GM18858 (cell line): Measurements from ENCODE around the gene MACROH2A1.

Experiments used
- ATAC-seq: cut with Tn5 transposase; IDR thresholded peaks from one replicate; pipeline ENCODE4 v1.9.1; 2021; ENCODE audit not compliant: unreplicated experiment

The MACROH2A1 gene

DNA sequence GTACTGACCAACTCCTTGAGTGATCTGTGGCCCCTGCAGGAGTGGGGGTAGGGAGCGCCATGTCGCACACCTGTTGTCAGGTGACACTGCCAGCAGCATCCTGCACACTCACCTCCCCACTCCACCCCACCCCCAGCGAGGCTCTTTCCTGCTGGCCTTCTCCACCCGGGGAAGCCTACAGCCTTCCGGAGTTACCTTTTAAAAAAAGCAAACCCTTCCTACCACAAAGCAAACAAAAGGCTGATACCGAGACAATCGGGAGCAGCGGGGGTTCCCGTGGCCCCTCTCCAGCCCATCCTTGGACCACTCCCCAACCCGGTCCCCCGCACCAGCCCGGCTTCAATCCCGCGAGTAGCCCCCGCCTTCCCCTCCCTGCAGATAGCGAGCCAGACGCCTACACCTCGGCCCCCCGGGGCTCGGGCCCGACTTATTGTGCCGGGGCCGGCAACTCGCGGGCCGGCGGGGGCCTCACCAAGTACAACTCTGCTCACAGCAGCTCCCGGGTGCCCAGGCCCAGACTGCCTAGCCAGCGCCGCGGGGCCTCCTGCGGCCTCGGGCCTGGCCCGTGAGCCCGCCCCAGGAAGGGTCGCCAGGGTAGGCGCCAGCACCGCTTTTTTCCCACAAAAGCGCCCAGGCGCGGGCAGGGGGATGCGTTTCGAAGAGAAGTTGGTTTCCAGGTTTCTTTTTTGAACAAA lies 724 bp downstream of the MACROH2A1 start:
- peak; percentile 7 for ATAC-seq

DNA sequence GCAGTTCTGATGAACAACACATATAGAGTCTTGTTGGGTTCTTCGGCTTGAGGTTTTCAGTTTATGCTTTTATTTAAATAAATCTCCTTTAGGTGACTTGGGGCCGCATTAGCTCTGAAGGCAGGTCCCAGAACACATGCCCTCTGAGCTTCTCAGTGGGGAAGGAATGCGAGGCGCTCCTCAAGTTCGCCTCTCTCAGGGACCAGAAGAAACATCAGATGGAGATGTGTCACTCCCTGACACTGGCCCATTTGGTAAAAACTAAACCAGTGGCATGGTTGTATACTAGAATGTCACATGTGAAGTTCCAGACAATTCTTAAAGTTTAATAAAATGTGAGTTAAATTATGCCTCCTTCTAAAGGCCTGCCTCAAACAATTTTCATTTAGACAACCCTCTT lies 1.9 kb downstream of the MACROH2A1 start:
- no peak for ATAC-seq

DNA sequence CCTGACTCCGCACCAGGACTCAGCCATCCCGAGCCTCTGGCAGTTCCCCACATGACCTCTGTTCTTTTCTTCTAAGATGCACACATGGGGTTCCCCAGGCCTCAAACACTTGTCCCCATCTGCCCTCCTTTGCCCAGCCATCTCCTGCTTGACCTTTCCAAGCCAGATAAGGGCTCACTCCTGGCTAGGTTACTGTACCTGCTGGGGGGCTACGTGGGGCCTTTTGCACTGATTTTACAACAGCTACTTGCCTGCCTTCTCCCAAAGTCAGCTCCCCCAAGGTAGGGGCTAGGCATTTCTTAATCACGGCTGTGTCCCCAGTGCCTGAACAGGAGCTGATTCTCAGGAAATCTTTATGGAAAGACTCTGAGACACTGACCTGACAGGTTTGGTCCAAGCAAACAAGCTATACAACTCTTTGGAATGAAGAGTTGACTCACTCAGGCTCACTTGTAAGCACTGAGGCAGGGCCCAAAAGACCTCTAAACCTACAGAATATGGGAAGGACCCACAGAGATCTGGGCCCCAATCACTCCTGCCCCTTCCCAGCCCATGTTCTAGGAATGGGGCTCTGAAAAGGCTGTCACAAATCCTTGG lies 2.5 kb downstream of the MACROH2A1 start:
- no peak for ATAC-seq

DNA sequence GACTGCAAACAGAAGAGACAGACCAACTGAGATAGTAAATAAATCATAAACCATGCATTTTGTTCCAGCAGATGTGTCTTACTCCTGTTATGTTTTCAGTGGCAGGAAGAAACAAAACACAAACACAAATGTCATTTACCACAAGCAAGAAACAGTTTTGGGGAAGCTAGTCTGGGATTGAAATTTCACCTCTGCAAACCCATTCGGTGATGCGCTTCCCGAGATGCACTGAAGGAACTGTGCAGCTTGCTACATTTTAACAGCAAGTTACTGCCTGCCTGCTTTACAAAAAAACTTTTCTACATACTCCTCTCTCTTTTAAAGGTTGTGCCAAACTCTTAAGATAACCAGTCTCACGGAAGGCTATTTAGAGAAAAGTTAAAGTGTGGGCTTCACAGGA lies 3.2 kb downstream of the MACROH2A1 start:
- no peak for ATAC-seq

DNA sequence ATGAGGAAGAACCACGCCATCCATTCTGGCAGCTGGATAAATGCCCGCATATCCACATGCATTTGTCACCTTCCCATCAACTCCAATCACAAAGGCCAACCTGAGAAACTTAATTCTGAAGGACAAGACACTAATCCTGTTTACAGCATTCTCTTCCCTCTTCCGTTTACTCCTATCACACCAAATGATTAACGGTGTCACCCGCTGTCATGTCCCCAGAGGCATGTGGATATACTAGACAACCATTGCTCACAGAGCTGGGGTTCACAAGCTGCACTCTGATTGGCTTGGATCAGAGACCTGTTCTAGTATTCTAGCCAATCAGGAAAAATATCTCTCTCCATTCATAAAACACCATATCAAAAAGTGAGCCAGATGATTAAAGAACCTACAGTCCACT lies 3.6 kb downstream of the MACROH2A1 start:
- no peak for ATAC-seq

DNA sequence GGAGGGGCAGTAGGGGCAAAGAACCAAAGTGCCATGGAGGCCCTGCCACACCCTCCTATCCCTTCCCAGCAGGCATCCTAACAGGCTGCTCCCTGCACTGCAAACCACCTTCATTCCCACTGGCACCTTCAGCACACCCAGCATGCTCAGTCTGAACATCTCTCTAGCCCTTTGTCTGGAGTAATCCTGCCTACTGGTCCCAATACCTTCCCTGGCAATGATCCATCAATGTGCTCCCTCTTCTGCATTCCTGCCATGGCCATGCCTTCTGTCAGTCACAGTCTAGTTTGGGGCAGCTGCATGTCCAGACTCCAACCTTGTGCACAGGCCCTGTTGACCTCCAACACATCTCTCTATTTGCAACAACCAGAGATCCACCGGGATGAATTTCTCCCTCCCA lies 4.9 kb downstream of the MACROH2A1 start:
- no peak for ATAC-seq

DNA sequence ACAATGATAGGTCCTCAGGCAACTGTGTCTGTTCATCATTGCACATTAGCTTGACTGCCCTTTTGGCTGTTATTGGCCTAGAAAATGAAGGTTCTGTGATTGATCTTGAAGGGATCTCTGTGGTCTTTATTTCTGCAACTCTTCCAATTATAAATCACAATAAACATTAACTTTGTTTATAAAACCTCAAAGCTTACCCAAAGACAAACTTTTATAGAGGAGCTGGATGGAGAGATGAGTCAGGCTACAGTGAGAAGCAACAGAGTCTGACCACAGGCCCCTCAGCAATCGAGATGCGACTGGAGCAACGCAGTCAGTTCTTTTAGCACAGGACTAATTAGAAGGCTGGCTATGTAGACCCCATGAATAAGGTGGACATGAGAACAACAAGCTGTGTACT lies 5.3 kb downstream of the MACROH2A1 start:
- no peak for ATAC-seq

DNA sequence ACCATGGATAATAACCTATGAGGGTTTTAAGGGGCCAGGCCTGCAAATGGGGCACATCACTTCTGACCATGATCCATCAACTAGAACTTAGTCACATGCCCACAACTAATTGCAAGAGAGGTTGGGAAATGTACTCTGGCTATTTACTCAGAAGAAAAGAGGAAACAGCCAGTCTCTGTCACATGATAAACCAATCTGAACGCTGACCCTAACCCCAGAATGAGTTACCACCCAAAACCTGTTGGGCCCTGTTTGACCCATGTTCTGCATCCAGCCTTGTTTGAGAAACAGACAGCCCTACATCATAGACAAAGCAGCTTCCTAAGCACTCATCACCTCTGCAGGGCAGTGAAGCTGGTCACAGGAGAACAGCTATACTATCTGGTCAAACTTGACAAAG lies 5.8 kb downstream of the MACROH2A1 start:
- no peak for ATAC-seq

DNA sequence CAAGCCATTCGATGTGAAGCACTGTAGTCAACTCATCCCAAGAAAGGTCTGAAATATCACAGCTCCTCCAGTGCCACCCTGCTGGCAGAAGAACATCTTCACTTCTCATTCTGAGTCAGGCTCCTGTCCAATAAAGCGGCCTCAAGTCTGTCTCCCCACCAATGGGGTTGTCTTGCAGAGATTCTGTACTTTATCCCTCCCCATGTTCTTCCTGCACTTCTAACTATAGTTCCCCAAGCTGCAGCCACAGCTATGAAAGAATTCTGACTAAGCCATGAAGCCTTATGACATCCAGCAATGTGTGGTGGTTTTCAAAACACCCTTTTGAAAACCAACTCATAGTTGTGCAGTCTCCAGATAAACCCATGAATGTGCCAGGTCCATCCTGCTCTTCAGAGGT lies 6.8 kb downstream of the MACROH2A1 start:
- no peak for ATAC-seq

DNA sequence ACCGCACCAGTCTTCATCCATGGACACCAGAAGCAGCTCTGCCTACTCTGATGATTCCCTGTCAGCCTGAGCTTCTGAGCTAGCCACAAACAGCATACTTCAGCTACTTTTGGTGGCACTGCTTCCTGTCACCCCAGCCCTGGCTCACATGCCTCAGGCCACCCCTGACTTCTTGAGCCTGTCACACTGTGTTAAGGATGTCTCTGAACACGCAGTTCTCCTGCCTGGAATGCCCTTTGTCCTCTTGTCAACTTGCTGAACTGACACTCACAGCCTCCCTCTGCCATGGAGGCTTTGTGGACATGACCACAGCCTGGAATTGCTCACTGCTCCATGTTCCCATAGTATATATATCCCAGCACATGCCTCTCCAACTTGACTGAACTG lies 7.2 kb downstream of the MACROH2A1 start:
- ATAC-seq: no peak

DNA sequence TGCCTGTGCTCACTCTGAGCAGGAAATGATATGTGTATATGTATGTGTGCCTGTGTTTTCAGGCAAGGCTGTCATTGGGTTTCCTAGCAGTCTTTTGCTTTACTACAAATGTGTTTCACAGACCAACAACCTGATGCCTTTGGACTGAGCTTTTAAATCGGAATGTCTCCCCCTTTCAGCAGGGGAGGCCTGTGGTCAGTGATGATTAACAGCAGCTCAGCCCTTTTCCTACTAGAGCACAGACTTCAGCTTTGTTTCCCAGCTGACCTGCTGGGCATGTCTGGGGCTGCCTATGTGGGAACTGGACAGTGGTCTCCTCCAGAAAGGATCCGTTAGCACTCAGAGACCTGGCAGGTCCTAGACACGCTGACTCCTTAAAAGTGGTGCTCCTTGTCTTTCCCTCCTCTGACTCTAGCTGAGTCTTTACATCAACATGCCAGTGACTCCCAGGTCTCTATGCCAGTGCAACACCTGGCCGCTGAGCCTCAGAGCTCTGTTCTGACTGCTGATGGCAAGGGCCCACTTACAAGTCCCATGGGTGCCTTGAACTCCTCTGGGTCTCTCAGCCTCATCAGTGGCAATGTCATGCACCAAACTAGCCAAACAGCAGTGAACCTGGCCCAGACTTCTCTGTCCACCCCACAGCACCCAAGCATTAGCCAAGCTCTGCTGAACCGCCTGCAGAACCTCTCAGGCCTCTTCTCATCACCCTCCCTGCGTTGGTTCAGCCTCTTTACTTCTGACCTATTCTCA lies 7.7 kb downstream of the MACROH2A1 start:
- ATAC-seq: no peak

DNA sequence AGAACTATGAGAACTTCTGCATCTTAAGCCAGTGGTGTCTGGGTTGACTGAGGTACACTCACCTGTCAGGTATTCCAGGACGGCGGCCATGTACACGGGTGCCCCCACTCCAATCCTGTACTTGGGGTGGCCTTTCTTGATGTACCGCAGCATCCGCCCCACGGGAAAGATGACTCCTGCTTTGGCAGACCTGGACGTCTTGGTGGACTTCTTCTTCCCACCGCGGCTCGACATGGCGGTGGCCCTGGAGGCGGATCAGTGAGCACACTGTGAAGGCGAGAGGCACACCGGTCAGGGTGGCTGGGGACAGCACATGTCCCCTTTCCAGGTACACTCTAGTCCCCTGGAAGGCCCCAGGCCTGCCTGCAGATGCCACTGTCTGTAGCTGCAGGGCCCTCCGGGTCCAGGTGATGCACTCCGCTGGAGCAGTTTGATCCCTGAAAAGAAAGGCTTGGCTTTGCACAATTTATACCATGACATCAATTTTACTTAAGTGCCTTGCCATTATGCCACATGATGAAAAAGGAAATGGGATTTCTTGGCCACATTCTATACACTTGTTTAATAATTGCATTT lies 10.1 kb downstream of the MACROH2A1 start:
- no peak for ATAC-seq

DNA sequence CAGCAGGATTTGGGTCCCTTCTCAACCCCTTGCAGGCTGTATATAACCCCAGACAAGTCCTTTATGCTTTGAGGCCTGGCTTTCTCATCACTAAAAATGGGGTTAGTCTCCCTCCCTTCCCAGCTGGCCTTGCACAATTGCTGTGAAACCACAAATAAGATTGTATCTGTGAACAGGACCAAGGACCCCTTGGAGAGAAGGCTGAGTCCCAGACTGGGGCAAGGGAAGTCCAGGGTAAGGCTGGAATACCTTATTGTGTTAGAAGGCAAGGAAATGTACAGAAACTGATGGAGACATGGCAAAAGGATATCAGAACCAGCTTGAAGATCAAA lies 11.4 kb downstream of the MACROH2A1 start:
- no peak for ATAC-seq

DNA sequence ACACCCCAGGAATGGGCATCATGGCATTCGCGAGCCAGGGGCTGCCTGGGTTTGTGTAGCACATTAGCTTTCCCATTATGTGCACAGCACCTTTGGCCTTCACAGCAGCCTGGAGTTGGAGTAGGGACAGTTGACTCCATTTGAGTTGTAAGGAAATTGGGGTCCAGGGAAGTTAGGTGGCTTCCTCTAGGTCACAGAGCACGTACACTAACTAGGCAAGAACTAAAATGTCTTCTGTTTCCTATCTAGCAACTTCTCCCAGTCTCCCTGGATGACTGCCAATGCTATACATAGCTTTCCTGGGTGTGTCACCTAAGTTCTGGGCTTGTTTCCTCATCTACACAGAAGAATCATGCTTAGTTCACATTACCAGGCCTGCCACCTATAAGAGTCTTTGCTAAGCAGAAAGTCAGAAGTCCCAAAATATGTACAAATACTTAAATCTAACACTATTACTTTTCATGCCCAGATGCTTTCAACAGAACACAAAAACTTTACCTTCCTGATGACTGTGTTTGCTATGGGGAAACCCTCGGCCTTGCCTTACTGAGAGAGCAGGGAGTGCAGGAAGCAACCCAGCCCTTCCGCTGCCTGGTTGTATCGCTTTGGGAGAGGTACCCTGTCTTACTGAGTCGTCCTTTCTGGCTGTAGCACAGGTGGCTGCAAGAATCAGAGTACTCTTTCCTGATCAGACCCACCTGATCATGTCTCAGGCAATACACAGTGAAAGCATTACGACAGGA lies 12.0 kb downstream of the MACROH2A1 start:
- ATAC-seq: no peak

DNA sequence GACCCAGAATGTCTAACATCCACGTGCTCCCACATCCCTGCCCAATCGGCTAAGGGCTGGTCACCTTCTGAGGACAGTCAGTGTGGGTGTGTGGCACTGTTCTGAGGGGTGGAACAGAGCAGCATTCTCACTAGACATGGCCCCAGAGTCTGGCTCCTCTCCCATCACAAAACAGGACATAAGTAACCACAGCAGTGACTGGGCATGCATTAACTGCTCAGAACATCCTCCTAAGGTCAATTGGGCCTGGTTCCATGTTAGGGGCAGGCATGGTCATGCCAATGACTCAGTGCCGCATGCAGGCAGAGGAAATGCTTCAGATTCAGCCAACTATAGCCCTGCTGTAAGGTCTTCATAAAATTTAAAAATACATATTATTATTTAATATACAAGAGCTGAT lies 12.9 kb downstream of the MACROH2A1 start:
- ATAC-seq: no peak

DNA sequence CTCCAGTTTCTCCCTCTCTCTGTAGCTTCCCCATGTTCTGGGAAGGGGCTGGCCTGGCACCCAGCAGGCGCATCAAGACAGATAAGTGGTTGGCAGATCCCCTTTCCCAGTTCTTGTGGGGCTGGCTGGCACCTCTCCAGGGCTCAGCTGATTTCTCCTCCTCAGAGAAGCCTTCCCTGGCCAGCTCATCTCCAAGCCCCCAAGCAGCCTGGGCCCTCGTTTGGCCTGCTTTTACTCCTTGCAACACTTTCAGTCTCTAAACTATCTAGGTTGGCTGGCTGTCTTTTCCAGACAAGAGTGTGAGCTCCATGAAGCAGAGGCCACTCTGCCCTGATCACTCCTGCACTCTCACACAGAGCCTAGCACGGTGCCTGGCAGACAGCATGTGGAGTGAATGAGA lies 13.5 kb downstream of the MACROH2A1 start:
- ATAC-seq: no peak

DNA sequence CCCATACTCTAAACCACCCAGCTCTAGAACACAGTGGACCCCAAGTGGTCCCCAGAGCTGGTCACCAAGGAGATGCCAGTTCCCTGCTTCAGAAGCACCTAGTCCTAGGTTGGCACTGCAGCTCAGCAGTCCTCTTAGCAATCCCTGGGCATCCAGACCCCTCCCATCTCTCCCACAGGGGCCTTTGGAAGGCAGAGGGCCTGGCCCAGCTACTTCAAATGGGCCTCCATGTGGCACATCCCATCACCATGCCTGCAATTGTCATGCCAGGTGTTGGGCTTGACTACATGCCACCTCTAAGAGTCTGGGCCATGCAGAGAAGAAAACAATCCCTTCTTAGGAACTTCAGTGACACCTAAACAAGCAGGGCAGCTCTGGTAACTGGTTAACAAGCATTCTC lies 14.1 kb downstream of the MACROH2A1 start:
- ATAC-seq: no peak

DNA sequence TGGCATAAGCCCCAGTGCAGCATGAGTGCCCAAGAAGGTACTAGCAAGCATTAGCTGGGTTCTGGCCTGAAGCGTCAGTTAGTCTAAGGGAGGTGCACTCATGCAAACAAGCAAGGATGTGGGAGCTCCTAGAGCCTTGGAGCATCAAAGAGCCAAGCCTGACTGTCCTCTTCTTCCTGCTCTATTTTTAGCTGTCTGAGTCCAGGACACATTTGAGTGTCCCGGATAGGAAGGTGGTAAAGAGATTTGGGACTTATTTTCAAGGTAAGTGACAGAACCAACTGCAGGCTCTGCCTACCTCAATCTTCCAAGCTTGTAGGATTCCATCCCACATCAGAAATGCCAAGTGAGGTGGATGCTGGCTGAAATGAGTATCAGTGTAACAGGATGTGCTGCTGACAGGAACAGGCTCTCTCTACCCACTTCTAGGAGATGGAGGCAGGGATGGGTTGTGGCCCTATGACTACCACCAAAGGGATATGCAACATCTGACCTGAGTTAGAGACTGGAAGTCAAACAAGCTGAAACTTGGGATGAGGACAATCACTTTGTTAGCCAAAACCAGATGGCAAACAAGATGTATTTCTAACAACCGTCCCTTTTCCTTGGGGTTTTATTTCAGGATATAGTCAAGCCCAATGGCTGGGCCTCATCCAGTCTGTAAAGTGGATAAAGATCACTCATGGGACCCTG lies 15.1 kb downstream of the MACROH2A1 start:
- no peak for ATAC-seq

DNA sequence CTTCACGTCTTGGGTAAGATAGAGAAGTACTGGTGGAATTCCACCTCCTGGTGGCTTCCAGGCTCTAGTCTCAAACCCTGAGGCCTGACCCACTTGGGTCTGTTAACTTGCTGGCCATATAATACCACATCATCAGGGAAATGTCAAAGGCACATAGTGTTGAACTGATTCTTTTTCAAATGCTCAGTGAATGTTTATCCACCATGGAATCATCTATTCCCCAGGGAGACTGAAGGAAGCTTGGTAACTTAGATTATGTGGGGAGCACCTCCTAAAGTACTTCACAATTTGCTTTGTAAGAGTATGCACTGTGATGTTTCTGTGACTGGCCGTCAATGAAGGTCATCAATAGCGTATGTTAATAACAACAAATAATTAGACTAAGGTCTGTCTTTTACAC lies 16.1 kb downstream of the MACROH2A1 start:
- ATAC-seq: no peak

DNA sequence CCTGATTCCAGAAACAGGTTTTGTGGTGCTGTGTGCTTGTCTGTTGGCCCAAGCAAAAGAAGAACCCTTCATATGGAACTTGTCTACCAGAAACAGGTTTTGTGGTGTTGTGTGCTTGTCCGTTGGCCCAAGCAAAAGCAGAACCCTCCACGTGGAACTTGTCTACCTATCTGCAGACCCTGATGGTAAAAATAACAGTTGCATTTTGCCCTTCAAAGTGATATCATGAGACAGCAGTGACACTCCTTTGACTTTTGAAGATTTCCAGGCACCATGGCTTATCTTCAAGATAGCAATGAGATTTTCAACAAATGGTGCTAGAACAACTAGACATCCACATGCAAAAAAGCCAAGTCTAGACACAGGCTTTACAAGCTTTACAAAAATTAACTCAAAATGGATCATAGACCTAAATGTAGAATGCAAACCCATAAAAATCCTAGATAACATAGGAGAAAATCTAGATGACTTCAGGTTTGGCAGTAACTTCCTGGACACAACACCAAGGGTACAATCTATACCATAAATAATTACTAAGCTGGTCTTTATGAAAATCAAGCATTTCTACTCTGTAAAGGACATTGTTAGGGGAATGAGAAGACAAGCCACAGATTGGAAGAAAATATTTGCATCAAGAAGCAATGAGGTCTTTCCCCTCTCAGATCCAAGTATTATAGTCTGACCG lies 16.8 kb downstream of the MACROH2A1 start:
- ATAC-seq: no peak
